HG02943 (cell line): ENCODE measurements around the gene TNFRSF6B.

Source experiments
- ATAC-seq: cut with Tn5 transposase; IDR thresholded peaks from one replicate; pipeline ENCODE4 v1.9.1; 2021; ENCODE audit warnings: mild to moderate bottlenecking, low read depth, moderate library complexity; ENCODE audit not compliant: unreplicated experiment

Gene TNFRSF6B

GRCh38 chr20:63734946-63735858 is 38.8 kb downstream of the TNFRSF6B start:
- no peak for ATAC-seq

- no peak for ATAC-seq
These were observed 39.6 kb downstream of the TNFRSF6B start, which contains the start of gene LIME1 for GRCh38 chr20:63735859-63736718. TSS of gene LIME1 (plus strand) at chr20:63736664. CDS start at chr20:63737550, 886 bp downstream.

- ATAC-seq: no peak
These were observed 40.6 kb downstream of the TNFRSF6B start for GRCh38 chr20:63736893-63737694.

- no peak for ATAC-seq
These were observed 41.2 kb downstream of the TNFRSF6B start for GRCh38 chr20:63737695-63737944.

- ATAC-seq: no peak
These were observed 41.7 kb downstream of the TNFRSF6B start for GRCh38 chr20:63737945-63738686.

- no peak for ATAC-seq
These were observed 42.3 kb downstream of the TNFRSF6B start for GRCh38 chr20:63738687-63739129.

- ATAC-seq: no peak
These were observed 42.9 kb downstream of the TNFRSF6B start, which contains the start of gene SLC2A4RG for GRCh38 chr20:63739130-63740069. TSS of gene SLC2A4RG (plus strand) at chr20:63739776. CDS start at chr20:63739913, 137 bp downstream.

- ATAC-seq: no peak
These were observed 43.7 kb downstream of the TNFRSF6B start for GRCh38 chr20:63740070-63740626.

GRCh38 chr20:63740627-63741353 is 44.3 kb downstream of the TNFRSF6B start:
- no peak for ATAC-seq

GRCh38 chr20:63741354-63741675 is 44.9 kb downstream of the TNFRSF6B start:
- ATAC-seq: no peak

GRCh38 chr20:63741676-63742380 is 45.4 kb downstream of the TNFRSF6B start:
- ATAC-seq: no peak

- no peak for ATAC-seq
These were observed 46.1 kb downstream of the TNFRSF6B start for GRCh38 chr20:63742381-63743024.

- ATAC-seq: no peak
These were observed 46.9 kb downstream of the TNFRSF6B start for GRCh38 chr20:63743210-63743970.

GRCh38 chr20:63744158-63744557 is 47.7 kb downstream of the TNFRSF6B start:
- no peak for ATAC-seq

GRCh38 chr20:63744574-63745423 is 48.3 kb downstream of the TNFRSF6B start:
- ATAC-seq: no peak
